Lung (tissue), 12 donors: ENCODE results near the gene CNTROB. TPM values are rescaled to one million over a fixed set of nuclear protein-coding genes. Genes with fewer than 3 reads are reported as not detected.

Experiments used
- ATAC-seq: fragments of 200-7000 bp; cut with Tn5 transposase; one replicate; pipeline ENCODE4 v1.9.1; 2020; ENCODE audit warnings: moderate number of reproducible peaks; ENCODE audit not compliant: insufficient read depth, low FRiP score
- DNase-seq, 3 donors: peaks; one replicate each; pipeline ENCODE4 v3.0.0-alpha.2; 2013 to 2017
- H3K27ac ChIP-seq, 2 donors: one replicate each; pipeline ENCODE4 v1.5.1; 2013; ENCODE audit warnings: mild to moderate bottlenecking in 2 of 2, moderate library complexity in 2 of 2, control low read depth in 1 of 2, inconsistent platforms in 1 of 2, low read depth in 1 of 2, low read length in 1 of 2
- H3K27me3 ChIP-seq, 3 donors: one replicate each; pipeline ENCODE4 v1.5.1; 2013; ENCODE audit warnings: low read length in 2 of 3; ENCODE audit not compliant: control insufficient read depth in 3 of 3, insufficient read depth in 3 of 3
- H3K36me3 ChIP-seq, 4 donors: one replicate each; pipeline ENCODE4 v1.5.1; 2013; ENCODE audit warnings: low read length in 4 of 4, mild to moderate bottlenecking in 1 of 4, moderate library complexity in 1 of 4; ENCODE audit not compliant: control insufficient read depth in 4 of 4, insufficient read depth in 4 of 4
- H3K4me1 ChIP-seq, 5 donors: one replicate each; pipeline ENCODE4 v1.5.1; 2013; ENCODE audit warnings: low read length in 5 of 5, mild to moderate bottlenecking in 2 of 5, moderate library complexity in 1 of 5; ENCODE audit not compliant: control insufficient read depth in 5 of 5, insufficient read depth in 5 of 5
- H3K4me3 ChIP-seq: one replicate; pipeline ENCODE4 v1.5.1; 2013; ENCODE audit warnings: mild to moderate bottlenecking, control low read depth, moderate library complexity
- H3K9ac ChIP-seq, 2 donors: one replicate each; pipeline ENCODE4 v1.5.1; 2013; ENCODE audit warnings: low read length in 2 of 2, control low read depth in 1 of 2; ENCODE audit not compliant: insufficient read depth in 1 of 2
- H3K9me3 ChIP-seq, 4 donors: one replicate each; pipeline ENCODE4 v1.5.1; 2013; ENCODE audit warnings: low read length in 3 of 4, mild to moderate bottlenecking in 1 of 4, moderate library complexity in 1 of 4; ENCODE audit not compliant: control insufficient read depth in 4 of 4, insufficient read depth in 3 of 4
- CTCF ChIP-seq: IDR thresholded peaks from 2 replicates; pipeline ENCODE4 v1.5.1; 2012; ENCODE audit warnings: mild to moderate bottlenecking; ENCODE audit errors: control extremely low read depth, extremely low read depth
- WGBS, 2 donors: extraction: QIAGEN DNeasy Blood & Tissue Kit; methylation state at CpG; one replicate each; pipeline ENCODE4 v1.1.7; 2013; 5-methylcytosine and 5-hydroxymethylcytosine counted together
- polyA plus RNA-seq, 2 donors: library from polyadenylated mRNA; stranded (reverse); fragments of 200-250 nt; gene quantifications; one replicate each; pipeline ENCODE4 v1.2.1, GENCODE V29; 2013
- total RNA-seq, 2 donors: library from RNA; depleted of rRNA in 1 of 2; stranded (reverse); fragments of >200 nt in 1 of 2; gene quantifications; one replicate each; pipeline ENCODE4 v1.2.1, GENCODE V29; 2014 to 2021
- donor health status: control.
- donor health status: control.
- donor health status: Bipolar disorder and iron deficiency.
- donor health status: healthy.
- donor health status: DM: yes; HTN: yes; CAD: no.

The CNTROB gene
- total and polyA plus RNA-seq, 4 donors = 42.7 to 74.1 (median 66.1) TPM

GRCh38 chr17:7992924-7993323 is 60.9 kb downstream of the CNTROB start:
- WGBS, 2 donors = 73 to 80% methylated on average over 3 of the region's 3 CpGs
- no peaks in the 10 kb centered on the region for H3K36me3 ChIP-seq
- H3K27ac ChIP-seq = no peak overlapping the region
- H3K27me3 ChIP-seq = peaks cover 0 to 9% (median 3%) of the 10 kb centered on the region in 3 donors
- peaks cover 0 to 5% (median 0%) of the 10 kb centered on the region in 5 donors for H3K4me1 ChIP-seq
- no peak overlapping the region for H3K9ac ChIP-seq
- H3K4me3 ChIP-seq = no peak overlapping the region
- ATAC-seq (no peak), DNase-seq (no peak)
- no peak for TF ChIP-seq CTCF
- no peaks in the 10 kb centered on the region for H3K9me3 ChIP-seq

- H3K4me3 ChIP-seq = no peak overlapping the region
- 87 to 89% methylated on average over 27 of the region's 27 CpGs for WGBS, 2 donors
- H3K9me3 ChIP-seq = no peaks in the 10 kb centered on the region
- no peak for TF ChIP-seq CTCF
- peaks cover 0 to 9% (median 5%) of the 10 kb centered on the region in 3 donors for H3K27me3 ChIP-seq
- no peak overlapping the region for H3K9ac ChIP-seq
- DNase-seq (no peak), ATAC-seq (no peak)
- peaks cover 0 to 5% (median 0%) of the 10 kb centered on the region in 5 donors for H3K4me1 ChIP-seq
- H3K36me3 ChIP-seq = no peaks in the 10 kb centered on the region
- peak overlapping the region in 1 of 2 donors; percentile 10 for H3K27ac ChIP-seq
Measured at GRCh38 chr17:7993972-7994589, 62.1 kb downstream of the CNTROB start.

- TF ChIP-seq CTCF = no peak
- Histone ChIP-seq H3K27me3 (peaks cover 0 to 20% (median 13%) of the 10 kb centered on the region in 3 donors), H3K4me3 (no peak overlapping the region), H3K9me3 (no peaks in the 10 kb centered on the region), H3K9ac (no peak overlapping the region), H3K36me3 (no peaks in the 10 kb centered on the region), H3K4me1 (peaks cover 0 to 5% (median 0%) of the 10 kb centered on the region in 5 donors), H3K27ac (no peak overlapping the region)
- no peak for ATAC-seq
- 98 to 99% methylated on average over 2 of the region's 2 CpGs for WGBS, 2 donors
- no peak for DNase-seq
Measured at GRCh38 chr17:7995724-7996123, 63.7 kb downstream of the CNTROB start.

GRCh38 chr17:7997186-7997585 is 65.2 kb downstream of the CNTROB start:
- no peak for TF ChIP-seq CTCF
- Histone ChIP-seq H3K36me3 (no peaks in the 10 kb centered on the region), H3K9ac (no peak overlapping the region), H3K27me3 (peaks cover 0 to 32% (median 23%) of the 10 kb centered on the region in 3 donors), H3K4me3 (no peak overlapping the region), H3K4me1 (peaks cover 0 to 5% (median 0%) of the 10 kb centered on the region in 5 donors), H3K9me3 (no peaks in the 10 kb centered on the region), H3K27ac (no peak overlapping the region)
- ATAC-seq = no peak
- no peak for DNase-seq
- 25 to 28% methylated on average over 5 of the region's 5 CpGs for WGBS, 2 donors
